Right atrium auricular region (tissue), 2 donors: ENCODE data around the gene NEMP2. TPM values are rescaled to one million over a fixed set of nuclear protein-coding genes. Genes with fewer than 3 reads are reported as not detected.
"Not testable (repeated sequence)": the region's sequence is repeated elsewhere in the genome, so short reads cannot be mapped to it uniquely, and the experiment has no call there.

ENCODE experiments used
- DNase-seq: peaks from one replicate; pipeline ENCODE4 v3.0.0-alpha.2; 2019; ENCODE audit warnings: low spot score
- H3K27ac ChIP-seq, 2 donors: fragments of 200-600 bp; sonication (generic); 1 replicate in 1 of 2; 2 replicates in 1 of 2; pipeline ENCODE4 v1.5.1; 2016 to 2019
- H3K27me3 ChIP-seq, 2 donors: fragments of 200-600 bp; sonication (generic); one replicate each; pipeline versions ENCODE4 v1.5.1 to v1.6.0; 2017 to 2019
- H3K36me3 ChIP-seq: fragments of 200-600 bp; sonication (generic); one replicate; pipeline ENCODE4 v1.5.1; 2016
- H3K4me1 ChIP-seq, 2 donors: fragments of 200-600 bp; sonication (generic); one replicate each; pipeline versions ENCODE4 v1.5.1 to v1.6.0; 2017 to 2019
- H3K4me3 ChIP-seq, 2 donors: fragments of 200-600 bp; sonication (generic); 1 replicate in 1 of 2; 2 replicates in 1 of 2; pipeline ENCODE4 v1.5.1; 2017 to 2019; ENCODE audit warnings: mild to moderate bottlenecking in 1 of 2, moderate library complexity in 1 of 2
- H3K9me3 ChIP-seq, 2 donors: fragments of 200-600 bp; sonication (generic); one replicate each; pipeline ENCODE4 v1.5.1; 2019
- total RNA-seq, 2 donors: library from RNA; depleted of rRNA; stranded (reverse); fragments of >200 nt; gene quantifications; one replicate each; pipeline ENCODE4 v1.1.0, GENCODE V29; 2016
- TF ChIP-seq, protein P1 (sequence below), 2 donors: fragments of 200-600 bp; sonication (generic); IDR thresholded peaks; one replicate each; pipeline ENCODE4 v1.5.1; 2019; ENCODE audit warnings: antibody characterized with exemption in 2 of 2

The NEMP2 gene
- total RNA-seq, 2 donors from 2014 or later: 2.7 to 3.3 TPM

DNA sequence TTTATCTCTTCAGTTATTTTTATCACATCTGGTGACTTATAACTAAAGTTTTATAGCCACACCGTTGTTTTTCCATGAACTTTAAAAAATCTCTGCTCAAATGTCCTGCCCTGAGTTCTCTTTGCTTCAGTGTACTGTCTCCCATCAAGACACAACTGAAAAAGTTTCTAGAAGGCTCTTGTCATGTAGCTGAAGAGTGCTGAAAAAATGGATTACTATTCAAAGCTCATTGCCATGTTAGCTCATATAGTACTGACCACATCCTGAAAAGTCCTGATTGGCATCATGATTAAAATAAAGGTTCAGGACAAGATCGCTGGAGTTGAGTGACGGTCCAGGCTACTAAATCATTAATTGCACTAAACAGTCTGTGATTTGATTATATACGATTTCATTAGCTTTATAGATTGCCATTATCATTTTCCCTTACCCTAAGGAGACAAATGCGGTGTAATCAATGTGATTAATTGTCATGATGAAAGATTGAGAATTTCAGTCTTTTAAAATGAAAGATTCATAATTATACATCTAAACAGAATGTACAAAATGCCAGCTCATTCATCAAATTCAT lies 64.2 kb downstream of the NEMP2 start:
- Histone ChIP-seq H3K27me3 (no peaks in the 10 kb centered on the region), H3K27ac (peak overlapping the region; percentile 72 to 88), H3K36me3 (no peaks in the 10 kb centered on the region), H3K4me1 (peaks cover 0 to 34% of the 10 kb centered on the region in 2 donors), H3K9me3 (no peaks in the 10 kb centered on the region), H3K4me3 (no peak overlapping the region)
- DNase-seq: no peak
- TF ChIP-seq, protein P1, sequence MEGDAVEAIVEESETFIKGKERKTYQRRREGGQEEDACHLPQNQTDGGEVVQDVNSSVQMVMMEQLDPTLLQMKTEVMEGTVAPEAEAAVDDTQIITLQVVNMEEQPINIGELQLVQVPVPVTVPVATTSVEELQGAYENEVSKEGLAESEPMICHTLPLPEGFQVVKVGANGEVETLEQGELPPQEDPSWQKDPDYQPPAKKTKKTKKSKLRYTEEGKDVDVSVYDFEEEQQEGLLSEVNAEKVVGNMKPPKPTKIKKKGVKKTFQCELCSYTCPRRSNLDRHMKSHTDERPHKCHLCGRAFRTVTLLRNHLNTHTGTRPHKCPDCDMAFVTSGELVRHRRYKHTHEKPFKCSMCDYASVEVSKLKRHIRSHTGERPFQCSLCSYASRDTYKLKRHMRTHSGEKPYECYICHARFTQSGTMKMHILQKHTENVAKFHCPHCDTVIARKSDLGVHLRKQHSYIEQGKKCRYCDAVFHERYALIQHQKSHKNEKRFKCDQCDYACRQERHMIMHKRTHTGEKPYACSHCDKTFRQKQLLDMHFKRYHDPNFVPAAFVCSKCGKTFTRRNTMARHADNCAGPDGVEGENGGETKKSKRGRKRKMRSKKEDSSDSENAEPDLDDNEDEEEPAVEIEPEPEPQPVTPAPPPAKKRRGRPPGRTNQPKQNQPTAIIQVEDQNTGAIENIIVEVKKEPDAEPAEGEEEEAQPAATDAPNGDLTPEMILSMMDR (IDR thresholded peaks at IDR 0.05): no peak

DNA sequence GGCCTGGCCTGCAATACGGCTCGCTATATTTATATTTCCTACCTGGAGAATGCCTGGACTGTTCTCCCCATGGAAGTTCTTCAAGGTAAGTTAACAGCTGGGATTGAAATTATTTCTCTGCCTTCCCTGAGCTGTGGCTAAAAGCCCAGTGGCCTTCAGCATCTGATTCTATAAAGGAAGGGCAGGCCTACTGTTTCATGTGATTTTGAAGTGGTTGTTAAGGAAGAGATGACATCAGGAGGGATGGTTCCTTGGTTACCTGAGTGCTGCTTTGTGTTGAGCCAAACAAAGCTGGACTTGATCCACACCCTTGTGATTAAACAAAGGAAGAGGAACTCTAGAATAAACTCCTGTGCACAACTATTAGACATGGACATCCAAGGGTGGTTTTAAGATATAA lies 64.8 kb downstream of the NEMP2 start:
- no peaks in the 10 kb centered on the region for H3K27me3 ChIP-seq
- TF ChIP-seq, protein P1 (IDR thresholded peaks at IDR 0.05): no peak
- no peaks in the 10 kb centered on the region for H3K36me3 ChIP-seq
- no peak overlapping the region for H3K4me3 ChIP-seq
- no peak for DNase-seq
- no peaks in the 10 kb centered on the region for H3K9me3 ChIP-seq
- peaks cover 0 to 34% of the 10 kb centered on the region in 2 donors for H3K4me1 ChIP-seq
- peak overlapping the region; percentile 72 to 88 for H3K27ac ChIP-seq

DNA sequence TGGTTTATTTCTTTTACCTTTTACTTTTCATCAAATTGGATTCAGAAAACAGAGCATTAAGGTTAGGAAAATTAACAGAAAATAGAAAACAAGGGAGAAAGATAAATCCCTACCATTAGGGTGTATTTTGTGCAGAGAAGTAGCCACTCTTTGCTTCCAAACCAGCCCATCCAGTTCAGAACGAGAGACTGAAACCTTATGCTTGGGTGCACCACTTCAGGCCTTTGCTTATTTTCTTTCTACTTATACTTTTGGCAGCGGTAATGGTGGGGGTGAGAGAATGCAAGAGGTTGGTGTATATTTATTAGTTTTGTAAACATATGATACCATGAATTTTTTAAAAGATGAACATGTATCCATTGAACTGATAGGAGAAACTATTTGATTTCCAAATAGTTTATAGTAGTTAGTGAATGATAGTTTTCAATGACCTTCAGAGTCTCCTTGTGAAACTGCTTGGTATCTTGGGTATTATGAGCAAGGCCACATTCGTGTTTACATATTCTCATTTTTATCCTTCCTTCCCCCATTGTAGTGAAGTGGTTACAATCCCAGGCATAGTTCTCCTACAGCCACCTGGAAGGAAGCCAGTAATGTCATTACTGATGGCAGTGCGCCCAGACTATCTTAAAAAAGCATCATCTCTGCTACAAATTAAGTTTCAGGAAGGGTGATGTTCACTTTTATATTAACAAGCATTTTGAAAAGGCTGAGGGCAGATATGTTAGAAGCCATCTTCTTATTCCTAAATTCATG lies 65.5 kb downstream of the NEMP2 start:
- TF ChIP-seq, protein P1 (IDR thresholded peaks at IDR 0.05): no peak
- Histone ChIP-seq H3K27me3 (no peaks in the 10 kb centered on the region), H3K27ac (peak overlapping the region; percentile 72 to 88), H3K36me3 (no peaks in the 10 kb centered on the region), H3K9me3 (no peaks in the 10 kb centered on the region), H3K4me3 (no peak overlapping the region), H3K4me1 (peaks cover 0 to 34% of the 10 kb centered on the region in 2 donors)
- DNase-seq: peak; percentile 78

DNA sequence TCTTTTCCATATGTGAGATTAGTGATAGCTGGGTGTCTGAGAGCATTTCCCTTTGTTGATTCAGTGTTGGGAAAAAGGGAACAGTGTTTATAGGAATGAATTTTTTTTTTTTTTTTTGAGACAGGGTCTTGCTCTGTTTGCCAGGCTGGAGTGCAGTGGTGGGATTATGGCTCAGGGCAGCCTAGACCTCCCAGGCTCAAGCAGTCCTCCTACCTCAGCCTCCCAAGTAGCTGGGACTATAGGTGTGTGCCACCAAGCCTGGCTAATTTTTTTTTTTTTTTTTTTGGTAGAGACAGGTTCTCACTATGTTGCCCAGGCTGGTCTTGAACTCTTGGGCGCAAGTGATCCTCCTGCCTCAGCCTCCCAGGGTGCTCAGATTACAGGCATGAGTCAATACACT lies 66.2 kb downstream of the NEMP2 start:
- not testable (repeated sequence) for H3K4me3 ChIP-seq, DNase-seq, H3K27me3 ChIP-seq, H3K9me3 ChIP-seq, H3K36me3 ChIP-seq
- Histone ChIP-seq H3K4me1 (peaks cover 0 to 34% of the 10 kb centered on the region in 2 donors), H3K27ac (peak overlapping the region; percentile 72 to 88)

DNA sequence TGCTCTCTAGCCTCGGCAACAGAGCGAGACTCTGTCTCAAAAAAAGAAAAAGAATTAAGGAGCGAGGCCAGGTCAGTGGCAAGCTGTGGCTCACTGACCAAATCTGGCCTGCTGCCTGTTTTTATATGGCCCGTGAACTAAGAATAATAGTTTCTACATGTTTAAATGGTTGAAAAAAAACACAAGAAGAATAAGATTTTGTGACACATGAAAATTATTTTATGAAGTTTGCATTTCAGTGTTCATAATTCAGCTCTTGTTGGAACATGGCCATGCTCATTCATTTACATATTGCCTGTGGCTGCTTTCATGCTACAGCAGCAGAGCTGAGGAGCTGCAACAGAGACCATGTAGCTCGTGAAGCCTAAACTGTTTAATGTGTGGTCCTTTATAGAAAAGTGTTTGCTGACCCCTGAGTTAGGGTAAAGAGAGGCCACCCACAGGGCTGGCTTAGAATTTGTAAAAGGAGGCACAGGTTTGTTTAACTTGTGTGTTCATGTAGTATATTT lies 66.9 kb downstream of the NEMP2 start:
- Histone ChIP-seq H3K4me1 (peaks cover 0 to 34% of the 10 kb centered on the region in 2 donors), H3K9me3 (no peaks in the 10 kb centered on the region), H3K4me3 (no peak overlapping the region), H3K27me3 (no peaks in the 10 kb centered on the region), H3K27ac (peak overlapping the region; percentile 72 to 88), H3K36me3 (no peaks in the 10 kb centered on the region)
- TF ChIP-seq, protein P1 (IDR thresholded peaks at IDR 0.05): no peak
- DNase-seq: no peak

DNA sequence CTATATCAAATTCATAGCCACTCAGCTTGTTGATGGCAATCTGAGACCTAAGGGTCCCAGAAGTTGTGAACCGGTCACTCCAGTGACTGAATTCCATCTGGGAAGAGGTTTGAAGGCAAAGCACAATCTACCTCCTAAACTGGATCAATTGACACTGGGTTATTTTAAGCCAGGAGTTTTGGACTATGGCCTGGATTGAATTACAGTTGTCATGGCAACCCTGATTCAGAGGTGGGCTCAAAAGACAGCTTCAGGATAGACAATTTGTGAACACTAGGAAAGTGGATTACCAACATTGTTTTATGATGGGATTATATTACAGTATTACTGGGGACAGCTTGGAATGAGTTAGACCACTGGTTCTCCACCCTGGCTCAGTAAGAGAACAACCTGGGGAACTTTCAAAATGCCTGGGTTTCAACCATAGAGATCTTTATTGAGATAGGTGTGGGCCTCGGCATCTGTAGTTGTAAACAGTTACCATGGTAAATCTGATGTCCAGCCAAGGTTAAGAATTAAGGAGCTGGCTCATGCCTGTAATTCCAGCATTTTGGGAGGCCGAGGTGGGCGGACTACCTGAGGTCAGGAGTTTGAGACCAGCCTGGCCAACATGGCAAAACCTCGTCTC lies 67.6 kb downstream of the NEMP2 start:
- H3K4me3 ChIP-seq: no peak overlapping the region
- DNase-seq: no peak
- H3K27me3 ChIP-seq: no peaks in the 10 kb centered on the region
- peaks cover 0 to 34% of the 10 kb centered on the region in 2 donors for H3K4me1 ChIP-seq
- no peaks in the 10 kb centered on the region for H3K36me3 ChIP-seq
- H3K9me3 ChIP-seq: no peaks in the 10 kb centered on the region
- TF ChIP-seq, protein P1 (IDR thresholded peaks at IDR 0.05): no peak
- peak overlapping the region; percentile 72 to 88 for H3K27ac ChIP-seq
